Heart left ventricle (tissue), 16 donors: ENCODE results near the gene LUC7L. TPM values are rescaled to one million over a fixed set of nuclear protein-coding genes. Genes with fewer than 3 reads are reported as not detected.
"Not testable (repeated sequence)": the region's sequence is repeated elsewhere in the genome, so short reads cannot be mapped to it uniquely, and the experiment has no call there.

ENCODE experiments used
- ATAC-seq, 4 donors: fragments of 200-7000 bp; cut with Tn5 transposase; one replicate each; pipeline ENCODE4 v1.9.1; 2020 to 2022; ENCODE audit warnings: moderate library complexity in 4 of 4, mild to moderate bottlenecking in 3 of 4, moderate number of reproducible peaks in 1 of 4
- DNase-seq, 5 donors: peaks; one replicate each; pipeline ENCODE4 v3.0.0-alpha.2; 2020
- H3K27ac ChIP-seq, 12 donors: fragments of 200-600 bp; sonication (generic) in 4 of 12; one replicate each; pipeline versions ENCODE4 v1.5.0 to v1.8.0; 2016 to 2022; ENCODE audit warnings: mild to moderate bottlenecking in 2 of 12
- H3K27me3 ChIP-seq, 9 donors: fragments of 200-600 bp; sonication (generic) in 2 of 9; one replicate each; pipeline versions ENCODE4 v1.5.1 to v1.8.0; 2016 to 2022; ENCODE audit warnings: mild to moderate bottlenecking in 3 of 9
- H3K36me3 ChIP-seq, 9 donors: fragments of 200-600 bp; sonication (generic) in 2 of 9; one replicate each; pipeline versions ENCODE4 v1.5.0 to v1.8.0; 2018 to 2022; ENCODE audit warnings: mild to moderate bottlenecking in 2 of 9
- H3K4me1 ChIP-seq, 12 donors: fragments of 200-600 bp; sonication (generic) in 4 of 12; one replicate each; pipeline versions ENCODE4 v1.5.0 to v1.8.0; 2016 to 2022; ENCODE audit warnings: mild to moderate bottlenecking in 3 of 12
- H3K4me3 ChIP-seq, 12 donors: fragments of 200-600 bp; sonication (generic) in 4 of 12; one replicate each; pipeline versions ENCODE4 v1.5.0 to v1.8.0; 2017 to 2022; ENCODE audit warnings: mild to moderate bottlenecking in 9 of 12, moderate library complexity in 4 of 12
- H3K9me3 ChIP-seq, 12 donors: fragments of 200-600 bp; sonication (generic) in 4 of 12; one replicate each; pipeline versions ENCODE4 v1.5.0 to v1.8.0; 2016 to 2022; ENCODE audit warnings: mild to moderate bottlenecking in 1 of 12
- POLR2A ChIP-seq, 2 donors: fragments of 450-650 bp; IDR thresholded peaks; one replicate each; pipeline ENCODE4 v1.6.1; 2017; ENCODE audit warnings: antibody characterized with exemption in 2 of 2, mild to moderate bottlenecking in 2 of 2, moderate library complexity in 2 of 2
- WGBS, 4 donors: extraction: QIAGEN DNeasy Blood & Tissue Kit in 2 of 4; methylation state at CpG; one replicate each; pipeline versions ENCODE4 v1.1.5 to v1.1.7; 2013 to 2018; 5-methylcytosine and 5-hydroxymethylcytosine counted together
- intact Hi-C, 10 donors: fragments of 100-400 bp; cut with DNase I; formaldehyde crosslinking; loops; one replicate each; pipeline versions ENCODE4 v1.11.1 to v1.14.2; 2022
- polyA plus RNA-seq, 2 donors: library from polyadenylated mRNA; stranded (reverse); fragments of 200-250 nt; gene quantifications; one replicate each; pipeline ENCODE4 v1.2.3, GENCODE V29; 2013
- total RNA-seq, 9 donors: library from RNA; depleted of rRNA in 2 of 9; stranded (reverse); fragments of >200 nt in 2 of 9; fragmentation: NEBNext Ultra II Directional in 3 of 9; extraction: Animal tissue kit (Norgen Biotek cat#: 25700) in 3 of 9; gene quantifications; one replicate each; pipeline versions ENCODE4 v1.1.0 to v1.2.4, GENCODE V29; 2016 to 2023
- TF ChIP-seq, protein P1 (sequence below), 12 donors: fragments of 200-600 bp; sonication (generic) in 4 of 12; IDR thresholded peaks; one replicate each; pipeline versions ENCODE4 v1.5.0 to v1.8.0; 2018 to 2022; ENCODE audit warnings: antibody characterized with exemption in 12 of 12, mild to moderate bottlenecking in 5 of 12
- donor health status: ischemic (EF 13 %, LVEDD 7.1; RV severe dilation, severe dysfunction).
- donor health status: healthy with polysubstance abuse.
- donor health status: DM: no; HTN: yes; CAD: no.
- donor health status: DM: no; HTN: no; CAD: no.
- donor health status: ischemic (EF 25% LVEDD 6.9; RV normal size, moderate dysfunction).
- donor health status: ischemic (EF 25% LVEDD 5.7; RV mildly dilated, moderate dysfunction).
- donor health status: healthy.
- donor health status: DM: yes; HTN: yes; CAD: no.
- donor health status: ischemic (EF 35%, LVEDD 5.7; RV mildly dilated, moderate dysfunction).
- donor health status: nonischemic (EF 11% LVEDD 7.7; RV severe dilation, severe dysfunction).
- donor health status: DM: yes; HTN: yes; CAD: no.
- donor health status: PGD.
- donor health status: ischemic (EF 29% LVEDD 5.4; RV normal size, mild dysfunction).
- donor health status: nonischemic (EF 23%, LVEDD 6.1; RV moderate dilation, normal function).

The LUC7L gene
- total and polyA plus RNA-seq, 11 donors = 12.5 to 47.5 (median 19.4) TPM

DNA sequence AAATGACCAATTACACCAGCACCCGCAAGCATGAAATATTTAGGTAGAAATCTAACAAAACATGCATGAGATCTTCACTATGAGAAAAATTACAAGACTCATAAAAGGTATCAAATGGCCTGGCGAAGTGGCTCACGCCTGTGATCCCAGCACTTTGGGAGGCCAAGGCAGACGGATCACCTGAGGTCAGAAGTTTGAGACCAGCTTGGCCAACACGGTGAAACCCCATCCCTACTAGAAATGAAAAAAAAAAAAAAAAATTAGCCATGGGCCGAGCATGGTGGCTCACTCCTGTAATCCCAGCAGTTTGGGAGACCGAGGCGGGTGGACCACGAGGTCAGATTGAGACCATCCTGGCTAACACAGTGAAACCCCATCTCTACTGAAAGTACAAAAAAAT lies 25.2 kb downstream of the LUC7L start:
- intact Hi-C loops, H3K27ac ChIP-seq, H3K4me3 ChIP-seq, H3K27me3 ChIP-seq, H3K9me3 ChIP-seq, ATAC-seq, DNase-seq, H3K4me1 ChIP-seq: not testable (repeated sequence)
- peaks cover 0 to 98% (median 96%) of the 10 kb centered on the region in 9 donors for H3K36me3 ChIP-seq
- WGBS, 4 donors = 88 to 97% (median 94%) methylated on average over 9 of the region's 9 CpGs

DNA sequence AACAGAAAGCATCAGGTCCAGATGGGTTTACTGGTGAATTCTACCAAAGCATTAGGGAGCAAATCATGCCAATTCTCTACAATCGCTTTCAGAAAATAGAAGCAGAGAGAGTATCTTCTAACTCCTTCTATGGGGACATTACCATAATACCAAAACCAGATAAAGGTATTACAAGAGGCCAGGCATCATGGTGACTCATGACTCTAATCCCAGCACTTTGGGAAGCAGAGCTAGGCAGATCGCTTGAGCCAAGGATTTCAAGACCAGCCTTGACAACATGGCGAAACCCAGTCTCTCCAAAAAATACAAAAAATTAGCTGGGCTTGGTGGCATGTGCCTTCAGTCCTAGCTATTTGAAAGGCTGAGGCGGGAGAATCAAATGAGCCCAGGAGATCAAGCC lies 26.0 kb downstream of the LUC7L start:
- Histone ChIP-seq H3K4me1 (no peaks in the 10 kb centered on the region), H3K9me3 (no peaks in the 10 kb centered on the region), H3K4me3 (no peak overlapping the region), H3K27ac (no peak overlapping the region), H3K36me3 (peaks cover 0 to 98% (median 96%) of the 10 kb centered on the region in 9 donors), H3K27me3 (no peaks in the 10 kb centered on the region)
- 94 to 100% (median 99%) methylated on average over 4 of the region's 4 CpGs for WGBS, 4 donors
- no peak for ATAC-seq
- DNase-seq = no peak
- intact Hi-C loops = no loop called here
- TF ChIP-seq, protein P1, sequence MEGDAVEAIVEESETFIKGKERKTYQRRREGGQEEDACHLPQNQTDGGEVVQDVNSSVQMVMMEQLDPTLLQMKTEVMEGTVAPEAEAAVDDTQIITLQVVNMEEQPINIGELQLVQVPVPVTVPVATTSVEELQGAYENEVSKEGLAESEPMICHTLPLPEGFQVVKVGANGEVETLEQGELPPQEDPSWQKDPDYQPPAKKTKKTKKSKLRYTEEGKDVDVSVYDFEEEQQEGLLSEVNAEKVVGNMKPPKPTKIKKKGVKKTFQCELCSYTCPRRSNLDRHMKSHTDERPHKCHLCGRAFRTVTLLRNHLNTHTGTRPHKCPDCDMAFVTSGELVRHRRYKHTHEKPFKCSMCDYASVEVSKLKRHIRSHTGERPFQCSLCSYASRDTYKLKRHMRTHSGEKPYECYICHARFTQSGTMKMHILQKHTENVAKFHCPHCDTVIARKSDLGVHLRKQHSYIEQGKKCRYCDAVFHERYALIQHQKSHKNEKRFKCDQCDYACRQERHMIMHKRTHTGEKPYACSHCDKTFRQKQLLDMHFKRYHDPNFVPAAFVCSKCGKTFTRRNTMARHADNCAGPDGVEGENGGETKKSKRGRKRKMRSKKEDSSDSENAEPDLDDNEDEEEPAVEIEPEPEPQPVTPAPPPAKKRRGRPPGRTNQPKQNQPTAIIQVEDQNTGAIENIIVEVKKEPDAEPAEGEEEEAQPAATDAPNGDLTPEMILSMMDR (IDR thresholded peaks at IDR 0.05) = no peak
- TF ChIP-seq POLR2A (IDR thresholded peaks at IDR 0.05) = no peak

DNA sequence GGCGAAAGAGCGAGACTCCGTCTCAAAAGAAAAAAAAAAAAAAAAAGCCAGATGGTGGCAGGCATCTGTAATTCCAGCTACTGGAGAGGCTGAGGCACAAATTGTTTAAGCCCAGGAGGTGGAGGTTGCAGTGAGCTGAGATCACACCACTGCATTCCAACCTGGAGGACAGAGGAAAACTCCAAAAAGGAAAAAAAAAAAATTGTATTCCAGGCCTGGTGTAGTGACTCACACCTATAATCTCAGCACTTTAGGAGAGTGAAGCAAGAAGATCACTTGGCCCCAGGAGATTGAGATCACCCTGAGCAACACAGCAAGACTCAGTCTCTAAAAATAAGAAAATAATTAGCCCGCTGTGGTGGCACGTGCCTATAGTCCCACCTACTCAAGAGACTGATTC lies 28.9 kb downstream of the LUC7L start:
- TF ChIP-seq, protein P1 (IDR thresholded peaks at IDR 0.05) = no peak
- TF ChIP-seq POLR2A (IDR thresholded peaks at IDR 0.05) = no peak
- no peak overlapping the region for H3K4me3 ChIP-seq
- H3K36me3 ChIP-seq = peaks cover 0 to 98% (median 96%) of the 10 kb centered on the region in 9 donors
- DNase-seq = no peak
- H3K4me1 ChIP-seq = no peaks in the 10 kb centered on the region
- no peaks in the 10 kb centered on the region for H3K9me3 ChIP-seq
- H3K27me3 ChIP-seq = no peaks in the 10 kb centered on the region
- H3K27ac ChIP-seq = no peak overlapping the region
- ATAC-seq = no peak
- WGBS, 4 donors = 89 to 95% (median 93%) methylated on average over 5 of the region's 5 CpGs
- intact Hi-C loops = no loop called here

DNA sequence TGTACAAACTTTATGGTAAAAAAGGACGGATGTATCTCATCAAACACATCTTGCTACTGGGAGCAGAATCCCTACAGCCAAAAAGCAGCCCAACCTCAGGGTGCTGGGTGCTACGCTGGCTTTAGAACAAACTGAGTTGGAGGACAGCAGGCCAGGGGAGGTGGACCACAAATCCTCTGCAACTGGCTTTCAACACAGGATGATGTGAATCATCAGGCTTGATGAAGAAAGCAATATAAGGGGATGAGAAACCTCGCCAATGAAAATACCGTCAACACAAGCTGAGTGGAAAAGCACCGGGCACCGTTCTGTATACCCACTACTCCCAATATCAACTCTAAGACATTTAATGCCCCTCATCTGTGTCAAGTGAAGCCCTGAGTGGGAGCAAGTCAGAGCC lies 34.7 kb downstream of the LUC7L start:
- intact Hi-C loops = no loop called here
- no peak overlapping the region for H3K27ac ChIP-seq
- peaks cover 3 to 100% (median 100%) of the 10 kb centered on the region in 9 donors for H3K36me3 ChIP-seq
- TF ChIP-seq, protein P1 (IDR thresholded peaks at IDR 0.05) = no peak
- TF ChIP-seq POLR2A (IDR thresholded peaks at IDR 0.05) = no peak
- ATAC-seq = no peak
- no peak overlapping the region for H3K4me3 ChIP-seq
- no peak for DNase-seq
- 90 to 98% (median 96%) methylated on average over 6 of the region's 6 CpGs for WGBS, 4 donors
- no peaks in the 10 kb centered on the region for H3K4me1 ChIP-seq
- no peaks in the 10 kb centered on the region for H3K27me3 ChIP-seq
- no peaks in the 10 kb centered on the region for H3K9me3 ChIP-seq

DNA sequence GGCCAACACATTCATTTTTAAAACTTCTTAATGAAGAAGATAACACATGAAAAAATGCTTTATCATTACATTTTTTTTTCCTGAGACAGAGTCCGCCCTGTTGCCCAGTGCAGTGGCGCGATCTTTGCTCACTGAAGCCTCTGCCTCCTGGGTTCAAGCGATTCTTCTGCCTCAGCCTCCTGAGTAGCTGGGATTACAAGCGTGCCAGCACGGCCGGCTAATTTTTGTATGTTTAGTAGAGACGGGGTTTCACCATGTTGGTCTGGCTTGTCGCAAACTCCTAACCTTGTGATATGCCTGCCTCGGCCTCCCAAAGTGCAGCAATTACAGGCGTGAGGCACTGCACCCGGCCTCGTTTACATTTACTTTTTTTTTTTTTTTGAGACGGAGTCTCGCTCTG lies 35.8 kb downstream of the LUC7L start:
- Histone ChIP-seq H3K4me3 (no peak overlapping the region), H3K27ac (no peak overlapping the region), H3K27me3 (no peaks in the 10 kb centered on the region), H3K4me1 (no peaks in the 10 kb centered on the region), H3K36me3 (peaks cover 3 to 100% (median 100%) of the 10 kb centered on the region in 9 donors), H3K9me3 (no peaks in the 10 kb centered on the region)
- DNase-seq (no peak), ATAC-seq (no peak)
- intact Hi-C loops = no loop called here
- 94 to 97% (median 95%) methylated on average over 14 to 15 of the region's 15 CpGs for WGBS, 4 donors
- TF ChIP-seq POLR2A (IDR thresholded peaks at IDR 0.05) = no peak
- TF ChIP-seq, protein P1 (IDR thresholded peaks at IDR 0.05) = no peak
